Thymus (tissue), 11 donors: ENCODE measurements around the gene WWC2. TPM values are rescaled to one million over a fixed set of nuclear protein-coding genes. Genes with fewer than 3 reads are reported as not detected.

Experiments
- DNase-seq, 9 donors: peaks; one replicate each; pipeline ENCODE4 v3.0.0-alpha.2; 2013; ENCODE audit warnings: low spot score in 9 of 9, low read depth in 6 of 9, missing footprints in 1 of 9
- H3K27ac ChIP-seq, 2 donors: one replicate each; pipeline ENCODE4 v1.5.1; 2013; ENCODE audit warnings: control low read depth in 1 of 2, low read depth in 1 of 2, low read length in 1 of 2, mild to moderate bottlenecking in 1 of 2, moderate library complexity in 1 of 2
- H3K27me3 ChIP-seq, 2 donors: one replicate each; pipeline ENCODE4 v1.5.1; 2013; ENCODE audit warnings: low read length in 1 of 2; ENCODE audit not compliant: control insufficient read depth in 2 of 2, insufficient read depth in 1 of 2
- H3K36me3 ChIP-seq, 2 donors: one replicate each; pipeline ENCODE4 v1.5.1; 2013; ENCODE audit warnings: low read length in 1 of 2, mild to moderate bottlenecking in 1 of 2, moderate library complexity in 1 of 2; ENCODE audit not compliant: control insufficient read depth in 2 of 2, insufficient read depth in 2 of 2
- H3K4me1 ChIP-seq, 2 donors: one replicate each; pipeline ENCODE4 v1.5.1; 2013; ENCODE audit warnings: low read length in 2 of 2; ENCODE audit not compliant: control insufficient read depth in 2 of 2, insufficient read depth in 2 of 2
- H3K4me3 ChIP-seq, 2 donors: one replicate each; pipeline ENCODE4 v1.5.1; 2013; ENCODE audit warnings: low read length in 2 of 2, control low read depth in 1 of 2, mild to moderate bottlenecking in 1 of 2
- H3K9me3 ChIP-seq, 2 donors: one replicate each; pipeline ENCODE4 v1.5.1; 2013; ENCODE audit warnings: low read length in 1 of 2, mild to moderate bottlenecking in 1 of 2; ENCODE audit not compliant: control insufficient read depth in 2 of 2, insufficient read depth in 1 of 2
- WGBS: extraction: QIAGEN DNeasy Blood & Tissue Kit; methylation state at CpG from one replicate; pipeline ENCODE4 v1.1.7; 2013; 5-methylcytosine and 5-hydroxymethylcytosine counted together
- polyA plus RNA-seq: library from polyadenylated mRNA; stranded (reverse); fragments of 200-250 nt; gene quantifications from one replicate; pipeline ENCODE4 v1.2.3, GENCODE V29; 2013
- total RNA-seq: library from RNA; stranded (reverse); fragments of 120-200 nt; gene quantifications from one replicate; pipeline ENCODE4 v1.2.4, GENCODE V29; 2013
- donor health status: healthy.

The WWC2 gene
- total and polyA plus RNA-seq, 2 donors: 1.5 to 2.5 TPM

DNA sequence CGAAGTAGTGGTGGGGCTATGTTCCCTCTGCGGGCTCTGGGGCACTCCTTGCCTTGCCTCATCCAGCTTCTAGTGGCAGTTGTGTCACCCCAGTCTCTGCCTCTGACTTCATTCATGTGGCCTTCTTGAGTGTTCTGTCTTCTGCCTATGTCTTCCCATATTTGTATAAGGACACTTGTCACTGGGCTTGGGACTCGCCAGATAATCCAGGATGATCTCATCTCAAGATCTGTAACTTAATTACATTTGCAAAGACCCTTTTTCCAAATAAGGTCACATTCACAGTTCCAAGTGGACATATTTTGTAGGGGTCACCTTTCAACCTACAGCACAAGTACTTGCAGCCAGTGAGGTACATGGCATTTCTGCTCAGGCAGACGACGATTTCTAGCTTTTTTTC lies 253.5 kb downstream of the WWC2 start:
- 96% methylated on average over 5 of the region's 5 CpGs for WGBS
- no peak for DNase-seq
- H3K27ac ChIP-seq: no peak overlapping the region
- no peak overlapping the region for H3K4me3 ChIP-seq
- H3K27me3 ChIP-seq: no peaks in the 10 kb centered on the region
- no peaks in the 10 kb centered on the region for H3K9me3 ChIP-seq
- H3K36me3 ChIP-seq: no peaks in the 10 kb centered on the region
- no peaks in the 10 kb centered on the region for H3K4me1 ChIP-seq

DNA sequence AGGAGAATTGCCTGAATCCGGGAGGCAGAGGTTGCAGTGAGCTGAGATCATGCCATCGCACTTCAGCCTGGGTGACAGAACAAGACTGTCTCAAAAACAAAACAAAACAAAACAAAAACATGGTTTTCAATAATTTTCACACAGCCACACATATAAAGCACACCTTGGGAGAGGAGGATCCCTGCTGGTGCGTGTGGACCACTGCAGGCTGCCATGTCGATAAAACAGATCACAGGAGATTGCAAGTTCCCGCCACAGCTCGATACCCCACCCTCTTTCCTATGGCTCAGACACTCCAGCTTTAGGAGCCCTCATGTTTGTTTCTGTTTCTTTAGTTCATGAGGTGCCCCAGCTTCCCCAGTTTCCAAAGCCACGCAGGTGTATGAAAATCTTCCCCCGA lies 254.5 kb downstream of the WWC2 start:
- H3K27me3 ChIP-seq: no peaks in the 10 kb centered on the region
- DNase-seq: no peak
- H3K9me3 ChIP-seq: no peaks in the 10 kb centered on the region
- WGBS: 88% methylated on average over 8 of the region's 8 CpGs
- no peaks in the 10 kb centered on the region for H3K4me1 ChIP-seq
- no peak overlapping the region for H3K27ac ChIP-seq
- H3K36me3 ChIP-seq: no peaks in the 10 kb centered on the region
- no peak overlapping the region for H3K4me3 ChIP-seq

DNA sequence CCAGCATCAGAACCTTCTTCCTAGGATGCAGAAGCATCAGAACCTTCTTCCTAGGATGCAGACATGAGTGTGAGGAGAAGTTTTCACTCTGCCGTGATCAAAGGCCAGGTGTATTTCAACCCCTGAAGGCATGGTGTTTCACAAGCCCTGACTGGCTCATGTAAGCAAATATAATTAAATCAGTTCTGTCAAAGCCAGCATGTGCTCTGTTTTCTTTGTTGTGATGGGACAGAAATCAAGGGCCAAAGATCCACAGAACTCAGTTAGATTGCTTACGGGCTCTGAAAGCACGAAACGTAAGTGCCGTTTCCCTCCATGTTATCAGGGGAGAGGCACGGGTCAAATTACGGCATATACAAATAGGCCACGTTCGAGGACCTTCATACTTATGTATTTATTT lies 255.2 kb downstream of the WWC2 start:
- Histone ChIP-seq H3K27me3 (no peaks in the 10 kb centered on the region), H3K36me3 (no peaks in the 10 kb centered on the region), H3K27ac (no peak overlapping the region), H3K4me1 (no peaks in the 10 kb centered on the region), H3K9me3 (no peaks in the 10 kb centered on the region), H3K4me3 (no peak overlapping the region)
- WGBS: 94% methylated on average over 9 of the region's 9 CpGs
- DNase-seq: no peak

DNA sequence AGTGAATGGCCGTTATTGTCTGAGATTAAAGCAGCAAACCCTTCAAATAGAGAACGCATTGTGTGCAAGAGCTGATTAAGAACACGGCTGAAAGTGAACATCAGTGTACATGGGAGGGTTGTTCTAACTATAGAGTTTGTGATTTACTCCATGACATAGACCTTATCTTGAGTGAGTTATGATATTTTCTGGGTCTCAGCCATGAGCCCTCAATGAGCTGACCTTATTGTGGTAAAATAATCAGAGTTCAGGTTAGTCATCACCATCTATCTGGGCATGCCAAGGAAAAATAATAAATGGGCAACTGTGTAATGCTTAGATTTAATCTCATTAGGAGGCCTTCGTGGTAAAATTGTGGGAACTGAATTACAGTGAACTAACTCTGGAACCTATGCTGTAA lies 256.3 kb downstream of the WWC2 start:
- 93% methylated on average over 4 of the region's 4 CpGs for WGBS
- no peak overlapping the region for H3K4me3 ChIP-seq

DNA sequence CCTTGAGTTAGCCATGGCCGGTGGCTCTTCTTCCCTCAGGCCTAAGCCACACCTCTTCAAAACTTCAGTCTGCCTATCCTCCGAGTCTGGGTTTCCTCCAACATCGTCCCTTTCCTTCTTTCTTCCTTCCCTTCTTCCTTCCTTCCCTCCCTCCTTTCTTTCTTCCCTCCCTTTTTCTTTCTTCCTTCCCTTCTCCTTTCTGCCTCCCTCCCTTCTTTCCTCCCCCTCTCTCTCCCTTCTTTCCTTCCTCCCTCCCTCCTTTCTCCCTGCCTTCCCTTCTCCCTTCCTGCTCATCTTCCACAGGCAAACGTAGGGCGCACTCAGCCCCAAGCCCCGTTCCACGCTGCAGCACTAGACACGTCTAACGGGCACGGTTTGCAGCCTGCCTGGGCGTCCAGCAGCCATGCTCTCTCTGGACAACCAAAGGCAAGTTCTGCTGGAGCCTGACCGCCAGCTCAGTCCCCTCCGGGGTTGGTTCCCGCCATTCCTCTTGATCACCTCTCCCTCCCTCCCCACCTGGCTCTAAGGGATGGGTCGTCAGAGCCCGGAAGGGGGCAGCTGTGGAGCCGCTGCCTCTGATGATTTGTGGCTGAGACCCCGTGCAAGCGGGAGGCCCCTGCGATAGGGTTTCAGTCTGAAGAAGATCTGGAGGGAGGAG lies 257.2 kb downstream of the WWC2 start:
- DNase-seq: no peak
- 94% methylated on average over 20 of the region's 20 CpGs for WGBS
- Histone ChIP-seq H3K36me3 (no peaks in the 10 kb centered on the region), H3K27ac (no peak overlapping the region), H3K9me3 (no peaks in the 10 kb centered on the region), H3K4me3 (no peak overlapping the region), H3K4me1 (no peaks in the 10 kb centered on the region), H3K27me3 (no peaks in the 10 kb centered on the region)

More for the DNA sequence above, 256.3 kb downstream of the WWC2 start:
- no peaks in the 10 kb centered on the region for H3K27me3 ChIP-seq
- no peaks in the 10 kb centered on the region for H3K4me1 ChIP-seq
- no peaks in the 10 kb centered on the region for H3K36me3 ChIP-seq
- H3K27ac ChIP-seq: no peak overlapping the region
- no peaks in the 10 kb centered on the region for H3K9me3 ChIP-seq
- DNase-seq: no peak

DNA sequence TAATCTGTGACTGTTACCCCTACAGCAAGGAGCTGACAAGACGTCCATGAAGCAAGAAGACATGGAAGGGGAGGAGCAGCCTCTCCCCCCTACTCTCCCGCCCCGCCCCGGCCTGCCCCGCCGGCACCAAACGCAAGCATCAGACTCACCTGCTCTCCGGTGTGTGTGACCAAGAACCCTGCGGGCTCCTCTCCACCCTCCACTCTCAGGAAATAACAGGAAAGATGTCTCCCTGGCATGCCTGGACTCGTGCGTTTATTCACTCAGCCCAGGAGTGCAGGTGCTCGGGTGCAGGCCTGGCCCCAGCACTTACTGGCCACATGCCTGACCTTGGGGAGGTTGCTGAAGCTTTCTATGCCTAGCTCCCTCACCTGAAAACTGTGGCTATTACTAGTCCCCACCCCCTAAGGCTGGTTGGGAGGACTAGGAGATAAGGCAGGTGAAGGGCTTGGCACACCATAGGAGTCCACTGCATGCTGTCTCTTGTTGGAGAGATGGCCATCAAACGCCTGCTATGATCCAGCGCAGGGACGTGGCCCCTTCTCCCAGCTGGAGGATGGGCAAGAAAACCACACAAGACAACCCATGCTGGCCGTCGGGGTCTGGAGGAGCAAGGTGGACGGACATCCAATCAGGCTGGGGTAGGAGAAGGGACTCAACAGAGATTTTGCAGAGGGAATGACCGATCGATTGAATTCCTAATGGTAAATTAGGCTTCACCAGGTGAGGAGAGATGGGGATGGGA lies 258.0 kb downstream of the WWC2 start:
- H3K27me3 ChIP-seq: no peaks in the 10 kb centered on the region
- DNase-seq: no peak
- H3K4me1 ChIP-seq: no peaks in the 10 kb centered on the region
- 90% methylated on average over 20 of the region's 20 CpGs for WGBS
- H3K9me3 ChIP-seq: no peaks in the 10 kb centered on the region
- H3K4me3 ChIP-seq: no peak overlapping the region
- H3K27ac ChIP-seq: no peak overlapping the region
- H3K36me3 ChIP-seq: no peaks in the 10 kb centered on the region

- no peak overlapping the region for H3K4me3 ChIP-seq
- no peak for DNase-seq
- H3K36me3 ChIP-seq: no peaks in the 10 kb centered on the region
- H3K27ac ChIP-seq: no peak overlapping the region
- no peaks in the 10 kb centered on the region for H3K27me3 ChIP-seq
- no peaks in the 10 kb centered on the region for H3K9me3 ChIP-seq
- WGBS: 94% methylated on average over 13 of the region's 13 CpGs
- no peaks in the 10 kb centered on the region for H3K4me1 ChIP-seq
Observed at GRCh38 chr4:183358215-183358755, 259.2 kb downstream of the WWC2 start.

GRCh38 chr4:183360161-183360919 lies 261.3 kb downstream of the WWC2 start:
- Histone ChIP-seq H3K9me3 (no peaks in the 10 kb centered on the region), H3K27me3 (no peaks in the 10 kb centered on the region), H3K4me1 (no peaks in the 10 kb centered on the region), H3K4me3 (no peak overlapping the region), H3K36me3 (no peaks in the 10 kb centered on the region), H3K27ac (no peak overlapping the region)
- WGBS: 81% methylated on average over 11 of the region's 11 CpGs
- no peak for DNase-seq

- H3K4me3 ChIP-seq: no peak overlapping the region
- 98% methylated on average over 4 of the region's 4 CpGs for WGBS
- H3K4me1 ChIP-seq: no peaks in the 10 kb centered on the region
- no peaks in the 10 kb centered on the region for H3K36me3 ChIP-seq
- no peaks in the 10 kb centered on the region for H3K27me3 ChIP-seq
- no peak overlapping the region for H3K27ac ChIP-seq
- H3K9me3 ChIP-seq: no peaks in the 10 kb centered on the region
- DNase-seq: no peak
Observed at GRCh38 chr4:183362036-183362435, 263.0 kb downstream of the WWC2 start.
